ENCODE results near the gene TPD52L1.
A peak's percentile ranks its signal among the peaks of the same experiment; 100 is the strongest.
"Not testable (repeated sequence)": the region's sequence is repeated elsewhere in the genome, so short reads cannot be mapped to it uniquely, and the experiment has no call there.

Gene TPD52L1

DNA sequence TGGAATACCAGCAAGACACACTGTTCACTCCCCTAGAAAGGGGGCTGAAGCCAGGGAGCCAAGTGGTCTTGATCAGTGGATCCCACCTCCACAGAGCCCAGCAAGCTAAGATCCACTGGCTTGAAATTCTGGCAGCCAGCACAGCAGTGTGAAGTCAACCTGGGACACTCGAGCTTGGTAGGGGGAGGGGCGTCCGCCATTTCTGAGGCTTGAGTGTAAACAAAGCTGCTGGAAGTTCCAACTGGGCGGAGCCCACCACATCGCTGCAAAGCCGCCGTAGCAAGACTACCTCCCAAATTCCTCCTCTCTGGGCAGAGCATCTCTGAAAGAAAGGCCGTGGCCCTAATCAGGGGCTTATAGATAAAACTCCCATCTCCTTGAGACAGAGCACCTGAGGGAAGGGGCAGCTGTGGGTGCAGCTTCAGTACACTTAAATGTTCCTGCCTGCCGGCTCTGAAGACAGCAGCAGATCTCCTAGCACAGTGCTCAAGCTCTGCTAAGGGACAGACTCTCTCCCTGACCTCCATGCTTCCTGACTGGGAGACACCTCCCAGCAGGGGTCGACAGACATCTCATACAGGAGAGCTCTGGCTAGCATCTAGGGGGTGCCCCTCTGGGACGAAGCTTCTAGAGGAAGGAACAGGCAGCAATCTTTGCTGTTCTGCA is 126.9 kb downstream of the TPD52L1 start:
- DNase-seq: not testable (repeated sequence)

DNA sequence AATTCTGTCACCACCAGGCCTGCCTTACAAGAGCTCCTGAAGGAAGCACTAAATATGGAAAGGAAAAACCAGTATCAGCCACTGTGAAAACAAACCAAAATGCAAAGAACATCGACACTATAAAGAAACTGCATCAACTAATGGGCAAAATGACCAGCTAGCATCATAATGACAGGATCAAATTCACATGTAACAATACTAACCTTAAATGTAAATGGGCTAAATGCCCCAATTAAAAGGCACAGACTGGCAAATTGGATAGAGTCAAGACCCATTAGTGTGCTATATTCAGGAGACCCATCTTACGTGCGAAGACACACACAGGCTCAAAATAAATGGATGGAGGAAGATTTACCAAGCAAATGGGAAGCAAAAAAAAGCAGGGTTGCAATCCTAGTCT is 128.9 kb downstream of the TPD52L1 start:
- not testable (repeated sequence) for DNase-seq

DNA sequence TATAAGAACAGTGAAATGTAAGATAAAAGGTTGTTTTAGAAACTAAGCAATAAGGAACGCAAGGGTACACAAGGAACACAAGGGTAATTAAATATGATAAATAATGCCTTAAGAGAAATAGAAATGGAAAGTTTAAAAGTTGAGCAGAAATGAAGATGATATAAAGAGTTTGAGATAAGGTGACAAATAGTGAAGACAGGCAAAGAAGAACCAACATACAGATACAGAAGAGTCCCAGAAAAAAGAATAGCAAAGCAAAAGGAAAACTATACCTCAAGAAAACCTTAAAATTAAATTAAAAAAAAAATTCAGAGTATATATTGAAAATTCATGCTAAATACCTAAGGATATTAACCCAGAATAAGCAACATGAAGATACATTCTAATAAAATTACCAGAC is 131.8 kb downstream of the TPD52L1 start:
- DNase-seq: no peak

DNA sequence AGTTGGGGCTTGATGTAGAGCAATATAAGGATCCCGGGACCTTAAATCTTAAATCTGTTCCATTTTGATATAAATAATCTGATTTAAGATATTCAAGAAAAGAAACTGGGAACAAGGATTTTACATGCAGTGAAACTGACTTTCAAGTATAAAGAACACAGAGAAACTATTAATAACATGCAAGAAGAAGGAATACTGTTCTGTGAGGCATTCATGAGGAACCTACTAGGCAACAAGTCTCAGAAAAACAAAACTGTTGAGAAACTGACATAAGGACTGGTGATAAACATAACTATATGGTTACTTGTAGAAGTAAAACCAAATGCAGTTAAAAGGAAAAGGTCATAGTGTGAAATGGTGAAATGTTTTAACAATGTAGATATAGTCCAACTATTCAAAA is 132.4 kb downstream of the TPD52L1 start:
- DNase-seq: no peak

DNA sequence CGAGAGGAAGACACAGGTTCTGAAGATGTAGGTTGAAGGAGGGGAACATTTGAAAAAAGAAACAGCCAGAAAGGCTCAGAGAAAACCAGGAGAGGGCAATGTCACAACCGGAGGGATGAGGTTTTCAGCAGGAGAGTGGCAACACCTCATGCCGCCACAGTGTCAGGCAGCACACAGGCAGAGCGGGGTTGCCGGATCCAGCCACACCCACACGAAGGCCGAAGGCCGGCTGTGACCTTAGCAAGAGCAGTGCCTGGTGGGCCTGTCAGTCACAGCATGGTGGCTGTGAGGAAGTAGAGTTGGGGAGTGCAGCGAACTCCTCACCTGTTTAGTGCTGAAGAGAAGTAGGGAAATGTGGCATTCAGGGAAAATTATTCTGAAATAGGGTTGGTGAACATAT is 134.1 kb downstream of the TPD52L1 start:
- DNase-seq: no peak

DNA sequence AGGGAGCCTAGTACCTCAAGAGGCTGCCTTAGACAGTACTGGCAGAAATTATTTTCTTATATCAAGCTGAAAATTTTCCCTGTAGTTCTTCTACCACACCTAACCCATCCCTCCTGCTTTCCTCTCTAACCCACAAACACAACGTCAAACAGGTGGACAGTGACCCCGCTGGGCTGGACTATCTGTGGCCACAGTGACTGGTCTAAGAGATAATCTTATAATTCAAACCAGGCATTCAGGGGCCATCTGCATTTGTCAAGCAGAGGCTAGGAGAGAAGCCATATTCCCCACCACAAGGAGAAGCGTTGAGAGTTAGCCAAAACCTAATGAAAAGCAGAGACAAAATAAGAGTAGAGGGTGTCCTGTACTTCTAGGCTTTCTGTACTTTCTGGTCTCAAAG is 140.0 kb downstream of the TPD52L1 start:
- no peak for DNase-seq

DNA sequence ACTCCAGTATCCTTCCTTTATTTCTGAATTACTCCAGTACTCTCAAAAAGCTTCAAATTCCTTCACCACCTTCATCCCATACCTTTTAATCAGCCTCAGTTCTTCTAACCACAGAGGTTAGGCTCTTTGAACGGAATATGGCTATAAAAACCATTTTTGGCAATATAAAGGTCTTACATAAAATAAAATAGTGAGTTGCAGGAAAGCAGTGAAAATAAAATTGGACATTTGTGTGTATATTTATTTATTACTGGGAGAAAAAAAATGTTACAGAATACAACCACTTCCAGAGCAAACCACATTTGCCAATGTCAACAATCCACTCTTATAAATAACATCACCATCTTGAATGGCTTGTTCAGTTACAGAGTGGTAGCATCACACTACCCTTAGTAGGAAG is 140.5 kb downstream of the TPD52L1 start:
- no peak for DNase-seq

DNA sequence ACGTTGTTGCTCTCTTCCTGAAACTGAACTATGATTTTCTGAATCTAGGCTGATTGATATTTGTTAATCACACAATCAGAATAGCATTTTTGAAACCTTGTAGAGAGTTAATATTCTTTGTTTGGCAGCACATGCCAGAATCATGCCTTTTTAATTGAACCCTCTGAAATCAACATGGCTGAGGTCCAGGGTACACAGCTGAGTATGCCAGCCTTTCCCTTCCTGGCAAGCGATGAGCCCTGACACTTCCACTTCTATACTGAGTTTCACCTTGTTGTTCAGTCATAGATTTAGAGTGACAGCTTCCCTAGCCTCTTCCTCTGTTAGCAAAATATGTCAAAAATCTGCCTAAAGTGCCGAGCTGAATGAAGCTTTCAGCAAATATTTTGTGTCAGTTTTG is 141.4 kb downstream of the TPD52L1 start:
- no peak for DNase-seq

DNA sequence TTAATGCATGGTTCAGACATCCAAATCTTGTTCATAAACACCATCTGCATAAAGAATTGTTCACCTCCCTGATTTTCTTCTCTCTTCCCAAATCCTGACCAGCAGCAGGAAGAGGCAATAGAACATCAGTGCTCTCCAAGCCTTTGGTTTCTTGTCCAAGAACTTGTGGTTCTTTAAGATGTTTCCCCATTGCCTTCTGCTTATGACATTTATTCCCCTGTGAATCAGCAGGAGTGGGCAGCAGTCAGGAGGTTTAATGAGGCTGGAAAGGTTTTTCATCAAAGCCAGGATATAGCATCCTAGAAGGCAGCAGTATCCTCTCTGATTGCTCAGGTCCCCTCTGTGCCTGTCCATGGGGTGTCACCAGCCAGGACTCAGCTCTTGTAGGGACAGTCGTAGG is 142.9 kb downstream of the TPD52L1 start:
- DNase-seq: no peak

DNA sequence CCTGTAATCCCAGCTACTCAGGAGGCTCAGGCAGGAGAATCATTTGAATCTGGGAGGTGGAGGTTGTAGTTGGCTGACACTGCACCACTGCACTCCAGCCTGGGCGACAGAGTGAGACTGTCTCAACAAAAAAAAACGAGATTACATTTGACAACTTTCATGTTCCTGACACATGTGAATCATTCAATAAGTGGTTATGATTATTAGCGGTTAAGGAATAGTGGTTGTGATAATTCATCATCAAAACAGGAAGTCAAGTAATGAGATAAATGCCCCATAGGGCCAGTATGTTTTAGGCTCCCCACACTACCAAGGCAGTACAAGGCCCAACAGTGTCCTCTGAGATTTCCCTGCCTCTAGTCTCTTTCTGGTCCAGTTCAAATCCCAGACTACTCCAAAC is 145.7 kb downstream of the TPD52L1 start:
- no peak for DNase-seq

DNA sequence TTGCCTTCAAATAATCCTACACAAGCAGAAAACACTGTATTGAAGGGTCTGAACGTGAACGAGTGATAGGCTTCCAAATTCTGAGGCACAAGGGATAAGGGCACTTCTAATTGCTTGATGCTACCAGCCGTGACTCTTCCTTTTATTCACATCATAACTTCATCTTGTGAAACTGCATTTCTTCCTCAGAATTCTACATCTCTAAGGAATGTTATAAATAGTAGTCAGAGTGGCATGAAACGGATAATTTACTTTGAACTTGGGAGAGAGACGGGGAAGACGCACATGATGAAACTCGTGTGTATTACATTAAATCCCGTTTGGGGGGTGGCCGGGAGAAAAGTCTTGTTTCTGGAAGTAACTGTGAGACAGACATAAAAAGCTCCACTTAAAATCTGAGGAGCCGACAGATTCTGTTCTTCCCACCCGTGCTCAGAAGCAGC is 147.4 kb downstream of the TPD52L1 start:
- DNase-seq: no peak

DNA sequence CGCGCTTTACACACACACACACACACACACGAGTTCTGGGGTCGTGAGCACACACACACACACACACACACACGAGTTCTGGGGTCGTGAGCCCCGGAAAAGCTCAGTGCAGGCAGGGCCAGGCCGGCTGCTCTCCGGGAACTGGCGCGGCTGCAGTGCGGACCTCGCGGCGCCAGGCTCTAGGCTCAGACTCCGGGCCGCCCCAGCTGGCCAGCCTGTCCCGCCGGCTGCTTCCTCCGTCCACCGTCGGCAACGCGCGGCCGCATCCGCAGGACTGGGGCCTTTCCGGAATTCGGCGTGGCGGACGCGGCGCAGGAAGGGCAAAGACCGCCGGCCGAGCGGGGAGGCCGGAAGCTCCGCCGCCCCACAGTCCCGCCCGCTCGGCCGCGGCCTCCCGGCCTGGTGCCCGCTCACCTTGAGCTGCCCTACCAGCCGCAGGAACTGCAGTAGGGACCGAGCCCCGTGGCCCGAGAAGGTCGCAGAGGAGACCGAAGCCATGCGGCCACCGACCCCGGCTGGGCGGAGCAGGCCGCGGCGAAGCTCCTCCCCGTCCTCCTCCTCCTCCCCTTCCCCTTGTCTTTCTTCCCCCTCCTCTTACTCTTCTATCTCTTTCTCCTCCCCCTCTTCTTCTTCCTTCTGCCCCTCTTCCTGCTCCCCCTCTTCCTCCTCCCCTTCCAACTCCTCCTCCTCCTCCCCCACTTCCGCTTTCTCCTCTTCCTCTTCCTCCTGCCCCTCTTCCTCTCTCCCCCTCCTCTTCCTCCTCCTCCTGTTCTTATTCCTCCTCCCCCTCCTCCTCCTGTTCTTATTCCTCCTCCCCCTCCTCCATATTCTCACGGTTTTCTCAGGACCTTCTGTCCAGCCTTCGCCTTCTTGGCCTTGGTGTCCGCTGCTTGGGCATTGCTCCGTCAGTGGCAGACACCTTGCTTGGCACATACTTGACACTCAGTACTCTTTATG is 148.1 kb downstream of the TPD52L1 start, which contains the start of gene HDDC2:
HDDC2 (minus strand) TSS at position 533 of the 957 bp plus-strand sequence; CDS start at position 498, 35 bp downstream.
- peak; percentile 14 for DNase-seq

DNA sequence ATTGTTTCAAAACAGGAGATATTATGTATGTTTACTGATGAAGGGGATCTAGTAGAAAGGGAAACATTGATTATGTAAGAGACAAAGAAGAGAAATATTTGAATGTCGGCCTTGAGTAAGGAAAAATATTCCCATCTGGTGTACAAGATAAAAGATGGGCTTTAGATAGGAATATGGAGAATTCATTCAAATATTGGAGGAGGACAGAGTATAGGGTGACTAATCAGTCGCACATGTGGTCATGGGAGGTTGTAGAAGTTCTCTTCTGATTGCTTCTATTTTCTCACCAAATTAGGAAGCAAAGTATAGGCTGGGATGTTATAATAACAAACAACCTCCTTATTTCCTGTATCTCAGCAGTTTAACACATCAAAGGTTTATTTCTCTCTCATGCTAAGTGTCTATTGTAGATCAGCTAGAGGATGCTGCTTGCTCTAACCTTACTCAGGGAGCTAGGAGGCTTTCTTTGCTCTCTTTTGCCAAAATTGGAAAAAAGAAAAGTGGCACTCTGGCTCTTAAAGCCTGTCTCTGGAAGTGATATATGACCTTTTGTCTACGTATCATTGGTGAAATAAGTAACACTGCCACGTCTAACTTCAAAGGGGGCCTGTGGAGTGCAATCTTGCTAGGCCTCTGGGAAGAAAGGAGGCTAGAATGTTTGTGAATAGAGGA is 149.4 kb downstream of the TPD52L1 start:
- DNase-seq: no peak

DNA sequence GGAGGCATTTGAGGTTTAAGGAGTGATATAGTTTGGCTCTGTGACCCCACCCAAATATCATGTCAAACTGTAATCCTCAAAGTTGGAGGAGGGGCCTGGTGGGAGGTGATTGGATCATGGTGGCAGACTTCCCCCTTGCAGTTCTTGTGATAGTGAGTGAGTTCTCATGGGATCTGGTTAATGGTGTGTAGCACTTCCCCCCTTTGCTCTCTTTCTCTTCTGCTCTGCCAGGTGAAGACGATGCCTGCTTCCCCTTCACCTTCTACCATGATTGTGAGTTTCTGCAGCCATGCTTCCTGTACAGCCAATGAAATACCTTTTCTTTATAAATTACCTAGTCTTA is 149.9 kb downstream of the TPD52L1 start:
- no peak for DNase-seq

DNA sequence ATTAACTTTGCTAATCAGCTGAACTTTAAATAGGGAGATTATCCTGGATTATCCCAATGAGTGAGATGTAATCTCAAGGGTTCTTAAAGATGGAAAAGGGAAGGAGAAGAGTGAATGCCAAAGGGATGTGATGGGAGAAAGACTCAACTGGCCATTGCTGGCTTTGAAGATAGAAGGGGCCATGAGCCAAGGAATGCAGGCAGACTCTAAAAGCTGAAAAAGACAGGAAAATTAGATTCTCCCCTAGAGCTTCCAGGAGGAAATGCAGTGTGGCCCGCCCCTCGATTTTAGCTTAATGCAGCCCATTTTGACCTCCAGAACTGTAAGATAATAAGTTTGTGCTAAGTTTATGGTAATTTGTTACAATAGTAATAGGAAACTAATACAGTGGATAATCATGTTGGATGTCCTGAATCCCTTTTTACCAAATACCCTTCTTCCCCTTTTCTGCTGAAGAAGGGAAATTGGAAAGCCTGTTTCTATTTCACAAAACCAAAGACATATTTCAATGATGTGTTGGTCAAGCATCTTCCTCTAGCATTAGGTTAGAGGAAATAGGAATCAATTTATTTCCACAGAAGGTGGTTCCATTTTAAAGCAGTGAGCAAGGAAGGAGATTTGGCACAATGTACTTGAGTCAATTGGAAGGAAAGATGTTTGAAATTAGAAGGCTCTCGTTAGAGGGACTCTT is 151.5 kb downstream of the TPD52L1 start:
- DNase-seq: no peak

DNA sequence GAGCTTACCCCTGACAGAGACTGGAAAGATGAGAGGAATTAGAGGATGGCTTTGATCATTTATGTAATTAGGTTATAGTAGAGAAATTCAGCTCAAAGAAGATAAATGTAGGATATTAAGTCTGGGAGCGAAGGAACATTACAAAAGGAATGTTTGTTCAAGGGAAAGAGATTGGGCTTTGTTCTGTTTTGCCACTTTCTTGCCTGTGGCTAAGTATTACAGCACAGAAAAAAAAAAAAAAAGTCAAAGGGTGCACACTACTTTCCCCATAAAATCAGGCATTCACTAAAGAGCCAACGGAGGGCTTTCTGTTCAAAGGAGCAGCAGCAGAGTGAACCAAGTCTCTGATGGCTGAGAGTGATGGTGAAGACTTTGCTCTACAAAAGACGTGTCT is 153.2 kb downstream of the TPD52L1 start:
- no peak for DNase-seq

DNA sequence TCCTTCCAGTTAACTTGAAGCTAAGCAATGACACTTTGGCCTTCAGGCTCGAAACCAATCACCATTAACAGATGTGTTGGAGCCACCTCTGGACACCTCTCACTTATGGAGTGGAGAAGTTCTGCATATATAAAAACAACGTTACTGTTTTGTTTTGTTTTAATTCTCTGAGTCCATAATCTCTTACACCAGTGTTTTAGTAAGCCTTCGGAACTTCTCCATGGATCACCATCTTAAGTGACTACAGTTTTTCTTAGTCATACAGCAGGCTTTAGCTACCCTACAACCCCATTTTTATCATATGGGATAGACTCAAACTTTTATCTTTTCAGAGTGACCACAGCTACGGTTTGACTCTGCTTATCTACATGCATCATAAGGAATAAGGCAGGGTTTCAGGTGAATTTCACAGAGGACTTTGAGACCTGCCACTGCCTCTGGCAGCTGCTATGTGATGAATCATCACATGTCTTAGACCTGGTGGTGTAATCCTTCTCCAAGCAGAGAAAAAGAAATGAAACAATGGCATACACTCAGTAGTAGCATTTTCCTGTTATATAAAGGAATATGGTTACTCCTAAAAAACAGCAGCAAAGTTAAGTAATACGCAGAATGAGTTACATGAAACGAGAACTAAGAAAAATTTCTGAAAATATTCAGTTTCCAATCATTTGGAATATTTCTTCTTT is 153.7 kb downstream of the TPD52L1 start:
- no peak for DNase-seq

DNA sequence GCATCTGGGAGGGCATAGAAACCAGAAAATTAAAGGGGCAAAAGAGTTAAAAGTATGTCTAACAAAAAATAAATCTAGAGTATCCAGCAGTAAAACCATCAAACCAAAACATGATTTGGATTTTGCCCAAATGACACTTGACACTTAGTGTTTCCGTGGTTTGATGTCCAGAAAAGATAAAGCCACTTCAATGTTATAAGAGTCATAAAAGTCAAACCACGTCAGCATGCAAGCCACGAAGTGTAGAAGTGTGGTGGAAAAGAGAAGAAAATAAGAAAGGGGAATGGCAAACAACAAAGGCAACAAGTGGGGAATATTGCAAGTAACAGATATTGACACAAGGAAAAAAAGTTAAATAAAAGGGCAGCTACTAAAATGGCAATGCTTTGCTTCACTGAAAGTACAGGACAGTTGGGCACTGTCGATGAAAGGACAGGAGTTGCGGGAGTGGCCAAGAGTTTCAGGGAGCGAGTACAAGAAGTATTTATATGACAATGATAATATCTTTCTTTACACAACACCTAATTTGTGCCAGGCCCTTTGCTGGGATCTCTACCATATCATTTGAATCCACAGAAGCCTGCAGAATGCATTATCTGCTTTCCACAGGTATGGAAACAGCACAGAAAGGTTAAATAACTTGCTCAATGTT is 154.5 kb downstream of the TPD52L1 start:
- no peak for DNase-seq

DNA sequence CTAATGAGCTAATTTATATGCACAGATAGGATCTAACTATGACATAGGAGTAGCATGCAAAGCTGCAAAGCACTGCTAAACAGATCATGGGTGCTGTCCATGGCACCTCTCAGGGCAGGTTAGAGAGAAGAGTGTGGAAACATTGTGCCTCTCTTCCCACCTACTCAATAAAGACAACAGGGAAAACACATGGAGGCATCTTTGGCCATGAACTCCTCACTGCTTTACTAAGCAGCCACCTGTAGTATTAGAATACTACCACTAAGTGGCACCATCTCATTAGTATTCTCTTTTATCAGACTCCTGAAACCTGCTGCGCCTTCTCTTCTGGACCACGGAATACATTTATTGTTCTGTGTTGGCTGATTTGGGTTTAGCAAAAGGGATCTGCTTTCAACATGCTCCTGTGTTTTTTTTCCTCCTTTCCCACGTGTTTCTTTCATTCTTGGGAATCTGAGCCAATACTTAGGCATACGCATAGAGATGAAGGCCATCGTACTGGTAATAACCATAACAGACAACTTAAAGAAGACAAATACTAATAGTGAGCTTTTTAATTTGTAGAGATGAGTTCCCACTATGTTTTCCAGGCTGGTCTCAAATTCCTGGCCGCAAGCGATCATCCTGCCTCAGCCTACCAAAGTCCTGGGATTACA is 157.5 kb downstream of the TPD52L1 start:
- DNase-seq: no peak

DNA sequence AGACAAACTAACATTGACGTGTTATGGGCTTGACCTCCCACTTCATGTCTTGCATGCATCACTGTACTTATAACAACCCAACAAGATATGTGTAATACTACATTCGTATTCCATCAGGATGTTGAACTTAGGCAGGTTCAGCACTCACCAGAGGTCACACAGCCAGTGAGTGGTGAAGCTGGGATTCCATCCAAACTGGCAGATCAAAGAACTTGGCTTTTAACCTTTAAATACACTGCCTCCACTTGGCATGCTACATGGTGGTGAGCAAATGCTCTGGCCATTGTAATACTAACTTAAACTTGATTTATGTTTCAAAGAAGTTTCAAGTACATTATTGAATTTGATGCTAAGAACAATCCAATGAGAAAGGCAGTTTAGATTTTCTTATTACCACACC is 158.9 kb downstream of the TPD52L1 start:
- no peak for DNase-seq

DNA sequence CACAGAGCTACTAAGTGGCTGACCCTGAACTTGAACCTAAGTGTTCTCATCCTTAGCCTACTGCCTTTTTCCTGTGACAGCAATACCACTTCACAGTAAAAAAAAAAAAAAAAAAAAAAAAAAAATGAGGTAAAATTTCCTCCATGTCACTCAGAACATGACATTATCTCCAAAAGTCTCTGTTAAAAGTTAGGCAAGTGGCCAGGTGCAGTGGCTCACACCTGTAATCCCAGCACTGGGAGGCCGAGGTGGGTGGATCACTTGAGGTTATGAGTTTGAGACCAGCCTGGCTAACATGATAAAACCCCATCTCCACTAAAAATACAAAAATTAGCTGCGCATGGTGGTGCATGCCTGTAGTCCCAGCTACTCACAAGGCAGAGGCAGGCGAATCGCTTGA is 159.4 kb downstream of the TPD52L1 start:
- DNase-seq: no peak
